IMR-90 (cell line): ENCODE measurements around the gene CFAP20.

Source experiments
- FOS ChIP-seq: fragments of 150-350 bp; IDR thresholded peaks from 2 replicates; pipeline ENCODE4 v1.6.1; 2016; ENCODE audit warnings: low read depth, low read length
- POLR2A ChIP-seq: IDR thresholded peaks from 2 replicates; pipeline ENCODE4 v1.6.1; 2012; ENCODE audit warnings: mild to moderate bottlenecking, low read depth, low read length

DNA sequence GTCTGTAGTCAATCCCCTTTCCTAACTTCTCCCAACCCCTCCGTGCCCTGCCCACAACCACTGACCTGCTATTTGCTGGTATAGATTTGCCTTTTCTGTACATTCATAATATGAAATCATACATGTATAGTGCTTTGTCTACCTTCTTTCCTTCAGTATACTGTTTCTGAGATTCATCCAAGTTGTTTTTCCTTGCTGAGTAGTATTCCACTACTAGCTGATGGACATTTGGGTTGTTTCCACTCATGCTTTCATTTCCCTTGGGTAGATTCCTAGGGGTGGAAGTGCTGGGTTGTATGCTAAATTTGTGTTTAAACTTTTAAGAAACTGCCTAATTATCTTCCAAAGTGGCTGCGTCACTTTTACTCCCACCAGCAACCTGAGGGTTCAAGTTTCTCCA is 41.0 kb upstream of the CFAP20 start:
- TF ChIP-seq POLR2A (no peak), FOS (no peak)
